Uterus (tissue), 4 donors: Measurements from ENCODE around the gene RABGAP1L. TPM values are rescaled to one million over a fixed set of nuclear protein-coding genes. Genes with fewer than 3 reads are reported as not detected.

Experiments used
- DNase-seq, 2 donors: peaks; one replicate each; pipeline ENCODE4 v3.0.0-alpha.2; 2019 to 2020
- H3K27ac ChIP-seq, 2 donors: fragments of 200-600 bp; sonication (generic); 1 replicate in 1 of 2; 2 replicates in 1 of 2; pipeline ENCODE4 v1.5.1; 2016 to 2018
- H3K27me3 ChIP-seq, 2 donors: fragments of 200-600 bp; sonication (generic); one replicate each; pipeline ENCODE4 v1.5.1; 2018 to 2019; ENCODE audit warnings: control low read depth in 1 of 2
- H3K36me3 ChIP-seq, 2 donors: fragments of 200-600 bp; sonication (generic); one replicate each; pipeline ENCODE4 v1.5.1; 2019; ENCODE audit warnings: control low read depth in 1 of 2
- H3K4me1 ChIP-seq, 2 donors: fragments of 200-600 bp; sonication (generic); one replicate each; pipeline ENCODE4 v1.5.1; 2018 to 2019; ENCODE audit warnings: control low read depth in 1 of 2
- H3K4me3 ChIP-seq, 2 donors: fragments of 200-600 bp; sonication (generic); 1 replicate in 1 of 2; 2 replicates in 1 of 2; pipeline ENCODE4 v1.5.1; 2018 to 2019; ENCODE audit warnings: mild to moderate bottlenecking in 1 of 2
- H3K9me3 ChIP-seq, 2 donors: fragments of 200-600 bp; sonication (generic); one replicate each; pipeline ENCODE4 v1.5.1; 2019; ENCODE audit warnings: control low read depth in 1 of 2
- CTCF ChIP-seq, 4 experiments: fragments of 200-600 bp in 2 of 4; fragments of 450-650 bp in 2 of 4; sonication (generic) in 2 of 4; IDR thresholded peaks; one replicate each; pipeline ENCODE4 v1.5.1; 2016 to 2019; ENCODE audit warnings: antibody characterized with exemption in 4 of 4, mild to moderate bottlenecking in 2 of 4, moderate library complexity in 1 of 4
- POLR2A ChIP-seq, 2 donors: fragments of 450-650 bp; IDR thresholded peaks; one replicate each; pipeline ENCODE4 v1.6.1; 2016; ENCODE audit warnings: antibody characterized with exemption in 2 of 2, mild to moderate bottlenecking in 1 of 2, moderate library complexity in 1 of 2
- intact Hi-C: fragments of 100-400 bp; cut with DNase I; formaldehyde crosslinking; loops from one replicate; pipeline ENCODE4 v1.15.1; 2023; ENCODE audit warnings: low total_unique reads
- total RNA-seq, 4 donors: library from RNA; depleted of rRNA in 3 of 4; stranded (reverse); fragments of >200 nt in 3 of 4; gene quantifications; one replicate each; pipeline versions ENCODE4 v1.1.0 to v1.2.4, GENCODE V29; 2014 to 2023
- donor health status: DM: yes; HTN: yes; CAD: no.

RABGAP1L gene
- total RNA-seq, 4 donors from 2014 or later = 19.1 to 93.7 (median 35.1) TPM

- DNase-seq = peak in 1 of 2 donors; percentile 33
- no peaks in the 10 kb centered on the region for H3K27me3 ChIP-seq
- intact Hi-C loops = no loop called here
- H3K4me1 ChIP-seq = peaks cover 0 to 7% of the 10 kb centered on the region in 2 donors
- no peaks in the 10 kb centered on the region for H3K36me3 ChIP-seq
- H3K4me3 ChIP-seq = peak within 1 kb of the TSS; percentile 89 to 95
- no peaks in the 10 kb centered on the region for H3K9me3 ChIP-seq
- TF ChIP-seq POLR2A (IDR thresholded peaks at IDR 0.05) (peak; percentile 31 to 81), CTCF (IDR thresholded peaks at IDR 0.05) (peak in 1 of 4 experiments; percentile 1)
- peak within 1 kb of the TSS; percentile 99 to 100 for H3K27ac ChIP-seq
These were observed 840.8 kb downstream of the RABGAP1L start, which contains the start of gene CACYBP for GRCh38 chr1:174999936-175000696. CACYBP (plus strand) TSS chr1:174999947; CDS start chr1:175000181, 234 bp downstream.

- H3K27me3 ChIP-seq = no peaks in the 10 kb centered on the region
- intact Hi-C loops = no loop called here
- no peak for TF ChIP-seq CTCF (IDR thresholded peaks at IDR 0.05)
- no peak for TF ChIP-seq POLR2A (IDR thresholded peaks at IDR 0.05)
- H3K27ac ChIP-seq = peak overlapping the region; percentile 99 to 100
- no peaks in the 10 kb centered on the region for H3K9me3 ChIP-seq
- H3K4me1 ChIP-seq = peaks cover 0 to 7% of the 10 kb centered on the region in 2 donors
- H3K36me3 ChIP-seq = no peaks in the 10 kb centered on the region
- DNase-seq = no peak
- peak overlapping the region; percentile 89 to 95 for H3K4me3 ChIP-seq
These were observed 841.4 kb downstream of the RABGAP1L start for GRCh38 chr1:175000697-175001187.

GRCh38 chr1:175002910-175003517 lies 843.7 kb downstream of the RABGAP1L start:
- no peaks in the 10 kb centered on the region for H3K27me3 ChIP-seq
- H3K4me3 ChIP-seq = no peak overlapping the region
- DNase-seq = no peak
- H3K36me3 ChIP-seq = no peaks in the 10 kb centered on the region
- no peak overlapping the region for H3K27ac ChIP-seq
- H3K9me3 ChIP-seq = no peaks in the 10 kb centered on the region
- TF ChIP-seq POLR2A (IDR thresholded peaks at IDR 0.05) = no peak
- no peak for TF ChIP-seq CTCF (IDR thresholded peaks at IDR 0.05)
- H3K4me1 ChIP-seq = peaks cover 0 to 7% of the 10 kb centered on the region in 2 donors
- intact Hi-C loops = no loop called here

- peaks cover 0 to 7% of the 10 kb centered on the region in 2 donors for H3K4me1 ChIP-seq
- no peaks in the 10 kb centered on the region for H3K9me3 ChIP-seq
- H3K27ac ChIP-seq = no peak overlapping the region
- no peak for DNase-seq
- no peaks in the 10 kb centered on the region for H3K27me3 ChIP-seq
- intact Hi-C loops = no loop called here
- no peak overlapping the region for H3K4me3 ChIP-seq
- H3K36me3 ChIP-seq = no peaks in the 10 kb centered on the region
- TF ChIP-seq CTCF (IDR thresholded peaks at IDR 0.05) (no peak), POLR2A (IDR thresholded peaks at IDR 0.05) (no peak)
These were observed 844.2 kb downstream of the RABGAP1L start for GRCh38 chr1:175003521-175003920.
